Measurements from ENCODE around the gene NCAN.

DNA sequence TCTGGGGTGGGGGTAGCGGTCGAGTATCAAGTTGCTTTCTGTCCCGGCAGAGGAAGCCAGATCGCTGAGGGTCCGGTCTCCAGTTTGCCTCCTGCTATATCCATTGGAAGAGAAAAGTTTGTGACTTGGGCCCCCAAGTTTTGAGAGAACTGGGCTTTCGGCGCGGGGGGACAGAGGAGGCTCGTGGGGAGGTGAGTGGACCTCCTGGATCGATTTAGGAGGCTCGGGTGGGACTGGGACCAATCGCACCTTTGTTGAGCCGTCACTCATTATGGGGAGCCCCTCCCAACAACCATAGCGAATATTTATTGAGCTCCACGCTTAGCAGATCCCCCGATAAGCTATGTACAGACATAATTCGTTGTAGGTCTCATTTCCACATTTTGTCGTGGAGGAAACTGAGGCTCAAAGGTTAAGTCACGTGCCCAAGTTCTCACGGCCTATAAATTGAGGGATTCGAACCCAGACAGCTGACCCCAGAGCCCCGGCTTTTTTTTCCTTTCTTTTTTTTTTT is 18.8 kb upstream of the NCAN start:
- TF ChIP-seq, protein P1, sequence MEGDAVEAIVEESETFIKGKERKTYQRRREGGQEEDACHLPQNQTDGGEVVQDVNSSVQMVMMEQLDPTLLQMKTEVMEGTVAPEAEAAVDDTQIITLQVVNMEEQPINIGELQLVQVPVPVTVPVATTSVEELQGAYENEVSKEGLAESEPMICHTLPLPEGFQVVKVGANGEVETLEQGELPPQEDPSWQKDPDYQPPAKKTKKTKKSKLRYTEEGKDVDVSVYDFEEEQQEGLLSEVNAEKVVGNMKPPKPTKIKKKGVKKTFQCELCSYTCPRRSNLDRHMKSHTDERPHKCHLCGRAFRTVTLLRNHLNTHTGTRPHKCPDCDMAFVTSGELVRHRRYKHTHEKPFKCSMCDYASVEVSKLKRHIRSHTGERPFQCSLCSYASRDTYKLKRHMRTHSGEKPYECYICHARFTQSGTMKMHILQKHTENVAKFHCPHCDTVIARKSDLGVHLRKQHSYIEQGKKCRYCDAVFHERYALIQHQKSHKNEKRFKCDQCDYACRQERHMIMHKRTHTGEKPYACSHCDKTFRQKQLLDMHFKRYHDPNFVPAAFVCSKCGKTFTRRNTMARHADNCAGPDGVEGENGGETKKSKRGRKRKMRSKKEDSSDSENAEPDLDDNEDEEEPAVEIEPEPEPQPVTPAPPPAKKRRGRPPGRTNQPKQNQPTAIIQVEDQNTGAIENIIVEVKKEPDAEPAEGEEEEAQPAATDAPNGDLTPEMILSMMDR (IDR thresholded peaks at IDR 0.05), result no peak
- no peak for TF ChIP-seq POLR2A (IDR thresholded peaks at IDR 0.05)
